Right kidney (tissue), 1 donor: ENCODE data around the gene MRPL52.
A peak's percentile ranks its signal among the peaks of the same experiment; 100 is the strongest.

Source experiments
- DNase-seq: peaks from one replicate; pipeline ENCODE4 v3.0.0-alpha.2; 2016

MRPL52 gene

DNA sequence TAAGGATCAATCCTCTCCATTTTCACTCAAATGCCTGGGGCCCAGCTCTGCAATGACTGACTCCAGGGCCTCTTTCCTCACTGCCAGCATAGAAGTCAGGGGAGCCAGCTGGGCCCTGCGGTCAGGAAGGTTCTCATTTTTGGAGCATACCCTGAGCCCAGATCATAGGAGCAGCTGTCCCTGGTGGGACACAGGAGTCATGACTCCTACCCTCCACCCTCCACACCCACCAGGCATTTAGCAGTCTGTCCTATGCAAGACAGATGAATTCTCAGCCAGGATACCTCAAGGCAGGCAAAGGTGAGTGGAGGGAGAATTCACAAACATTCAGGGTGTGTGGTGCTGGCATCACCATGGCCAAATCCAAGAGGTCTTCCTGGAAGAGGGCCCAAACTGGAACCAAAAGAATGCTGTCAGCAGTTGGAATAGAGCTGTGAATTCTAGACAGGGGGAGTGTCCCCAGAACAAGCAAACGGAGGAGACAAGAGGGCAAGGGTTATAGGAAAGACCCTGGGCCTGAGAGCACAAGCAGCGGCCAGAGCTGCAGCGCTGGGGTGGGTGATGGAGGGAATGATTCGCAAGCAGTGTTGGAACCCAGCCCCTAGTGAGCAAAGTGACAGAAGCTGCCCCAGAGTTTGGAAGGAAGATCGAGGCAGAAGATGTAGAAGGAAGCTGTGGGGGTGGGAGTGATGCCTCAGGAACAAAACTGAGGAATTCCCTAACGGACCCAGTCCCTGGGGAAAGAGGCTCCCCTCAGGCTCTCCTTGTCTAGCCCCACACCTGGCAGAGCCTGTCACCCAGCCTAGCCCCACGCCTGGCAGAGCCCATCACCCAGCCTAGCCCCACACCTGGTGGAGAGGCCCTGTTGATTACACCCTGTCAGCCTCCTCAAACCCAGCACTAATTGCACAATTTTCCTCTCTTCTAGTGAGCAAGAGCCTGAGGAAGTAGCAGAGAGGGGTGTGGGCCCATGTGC, 48.9 kb downstream of the MRPL52 start:
- no peak for DNase-seq

DNA sequence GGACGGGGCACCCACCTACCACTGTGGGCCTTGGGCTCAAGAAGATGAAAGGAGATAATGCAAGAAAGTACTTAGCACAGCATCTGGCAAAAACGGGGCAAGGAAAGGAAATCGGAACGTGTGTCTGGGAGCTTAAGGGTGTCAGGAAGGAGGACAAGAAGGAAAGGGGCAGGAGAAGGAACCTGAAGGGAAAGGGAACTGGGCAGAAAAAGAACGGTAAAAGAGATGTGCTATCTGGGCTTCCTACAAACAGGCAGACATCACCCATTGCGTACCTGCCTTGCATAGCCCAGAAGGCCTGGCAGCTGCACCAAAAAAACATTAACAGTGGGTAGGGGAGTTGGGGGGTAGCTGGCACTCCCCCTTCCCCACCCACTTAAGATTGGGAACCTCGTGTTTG, 52.4 kb downstream of the MRPL52 start:
- DNase-seq: no peak

DNA sequence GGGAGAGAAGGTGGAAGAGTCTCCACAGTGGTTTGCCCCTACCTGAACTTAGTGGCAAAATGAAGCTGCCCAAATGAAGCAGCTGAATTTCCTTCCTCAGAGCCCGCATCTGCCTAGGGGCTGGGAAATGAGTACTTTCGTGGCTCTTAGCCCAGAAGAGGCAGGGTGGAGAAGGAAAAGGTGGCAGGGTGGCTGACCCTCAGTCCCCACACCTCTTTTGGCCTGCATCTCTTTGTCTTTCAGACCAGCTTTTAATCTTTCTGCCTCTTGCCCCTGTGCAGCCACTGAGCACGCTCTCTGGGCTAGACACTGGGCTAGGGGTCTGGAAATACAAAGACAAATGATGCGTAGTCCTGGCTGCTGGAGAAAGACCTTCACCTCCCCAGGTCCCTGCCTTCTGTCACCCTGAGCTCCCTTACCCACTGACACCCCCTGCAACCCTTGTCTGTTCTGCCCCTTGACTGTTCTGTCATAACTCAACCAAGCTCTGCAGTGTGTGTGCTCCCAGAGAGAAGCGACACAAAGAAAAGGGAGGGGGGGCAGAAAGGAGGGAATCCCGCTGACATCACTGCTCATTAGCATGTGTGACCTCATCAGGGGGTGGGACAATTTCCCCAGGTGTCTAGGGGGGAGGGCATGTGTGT, 53.0 kb downstream of the MRPL52 start:
- DNase-seq: peak; percentile 74

DNA sequence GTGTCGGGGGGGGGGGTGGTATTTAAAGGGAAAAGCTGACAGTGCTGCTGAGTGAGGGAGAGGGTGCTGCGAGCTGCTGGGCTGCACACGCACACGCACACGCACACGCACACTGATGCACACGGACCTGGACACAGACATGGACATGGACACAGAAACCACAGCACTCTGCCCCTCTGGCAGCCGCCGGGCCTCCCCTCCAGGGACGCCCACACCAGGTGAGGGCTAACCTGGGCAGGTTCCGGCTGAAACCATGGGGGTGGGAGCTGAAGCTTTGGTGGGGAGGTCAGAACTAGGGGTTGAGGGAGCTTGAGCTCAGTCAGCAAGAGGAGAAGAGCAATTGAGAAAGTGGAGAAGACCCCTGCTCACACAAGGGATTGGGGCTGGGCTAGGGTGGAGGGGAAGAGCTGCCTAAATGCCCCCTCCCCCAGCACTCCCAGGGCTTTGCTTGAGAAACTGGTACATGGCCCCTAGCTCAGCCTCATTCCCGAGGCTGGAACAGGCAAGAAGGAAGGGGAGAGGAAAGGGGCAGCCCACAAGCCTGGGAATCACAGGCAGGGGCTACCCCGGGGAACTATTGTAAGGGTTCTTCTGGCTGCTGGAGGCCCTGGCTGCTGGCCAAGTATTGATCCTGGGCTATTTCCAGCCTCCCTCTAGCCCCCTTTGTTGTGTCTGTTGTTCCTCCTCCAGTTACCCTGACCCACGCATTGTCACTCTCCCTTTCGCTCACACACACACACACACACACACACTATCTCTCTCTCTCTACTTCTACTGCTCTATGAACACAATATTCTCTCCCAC, 53.7 kb downstream of the MRPL52 start, which contains the start of gene REM2:
TSS of gene REM2 (plus strand) at position 50 of the 804 bp plus-strand sequence. CDS start at position 116, 66 bp downstream.
- peak; percentile 63 for DNase-seq

DNA sequence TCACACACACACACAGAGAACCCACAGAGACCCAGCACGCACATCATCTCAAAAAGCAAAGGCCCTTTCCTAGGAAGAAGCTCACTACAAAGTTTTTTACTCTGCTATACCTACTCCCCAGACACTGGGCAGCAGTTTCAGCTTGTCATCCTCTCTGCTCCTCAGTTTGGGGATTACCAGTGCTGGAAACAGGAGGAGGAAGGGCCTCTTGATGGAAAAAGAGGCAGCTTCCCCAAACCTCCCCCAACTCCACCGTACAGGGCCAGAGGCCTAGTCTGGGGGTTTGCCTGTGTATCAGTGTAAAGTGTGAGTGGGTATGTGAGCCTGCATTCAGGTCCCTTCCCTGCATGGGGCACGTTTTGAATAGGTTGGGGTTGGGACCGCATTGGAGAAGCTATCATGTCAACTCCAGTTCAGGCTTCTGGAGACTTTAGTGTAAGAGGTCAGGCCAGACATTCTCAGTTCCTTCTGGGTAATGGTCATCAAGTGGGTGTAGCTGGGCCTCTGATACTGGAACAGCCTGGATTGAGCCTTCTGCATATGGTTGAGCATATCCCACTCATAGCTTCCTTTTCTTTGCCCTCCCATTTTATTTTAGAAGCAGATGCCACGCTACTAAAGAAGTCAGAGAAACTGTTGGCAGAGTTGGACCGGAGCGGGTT, 54.5 kb downstream of the MRPL52 start:
- no peak for DNase-seq
